Activated B cell treated with CpG ODN at 0.5 μM for 24 hours (primary cell): ENCODE measurements around the gene MICU2. TPM values are rescaled to one million over a fixed set of nuclear protein-coding genes. Genes with fewer than 3 reads are reported as not detected.

Experiments used
- ATAC-seq: fragments of 200-7000 bp; cut with Tn5 transposase; one replicate; pipeline ENCODE4 v1.10.0; 2021; ENCODE audit warnings: low read depth, mild to moderate bottlenecking, moderate library complexity
- CTCF ChIA-PET: fragments of 350-600 bp; sonication (Branson Sonifier 250); formaldehyde crosslinking; loops from one replicate; lab custom pipeline; 2021; ENCODE audit warnings: antibody characterized with exemption; lab: Charles Lee
- POLR2A ChIA-PET: fragments of 350-600 bp; sonication (Branson Sonifier 250); formaldehyde crosslinking; loops from one replicate; lab custom pipeline; 2021; ENCODE audit warnings: antibody characterized with exemption; lab: Charles Lee
- DNase-seq: peaks from one replicate; pipeline ENCODE4 v3.0.0; 2022
- H3K27ac Mint-ChIP-seq: one replicate; pipeline ENCODE4 v1.8.0; 2020; ENCODE audit warnings: mixed read lengths
- H3K27me3 Mint-ChIP-seq: one replicate; pipeline ENCODE4 v1.8.0; 2021; ENCODE audit warnings: mixed read lengths
- H3K36me3 Mint-ChIP-seq: one replicate; pipeline ENCODE4 v1.8.0; 2021; ENCODE audit warnings: low read depth, mixed read lengths
- H3K4me1 Mint-ChIP-seq: one replicate; pipeline ENCODE4 v1.8.0; 2021; ENCODE audit warnings: mixed read lengths
- H3K4me3 Mint-ChIP-seq: one replicate; pipeline ENCODE4 v1.8.0; 2020; ENCODE audit warnings: mild to moderate bottlenecking, mixed read lengths
- H3K9me3 Mint-ChIP-seq: one replicate; pipeline ENCODE4 v1.8.0; 2020; ENCODE audit warnings: mixed read lengths
- CTCF ChIP-seq: fragments of 200-600 bp; IDR thresholded peaks from one replicate; pipeline ENCODE4 v1.8.0; 2022; ENCODE audit warnings: antibody characterized with exemption, mild to moderate bottlenecking
- intact Hi-C: fragments of 100-400 bp; cut with micrococcal nuclease; formaldehyde crosslinking; loops from one replicate; pipeline ENCODE4 v1.15.1; 2024
- total RNA-seq: library from RNA; stranded (reverse); gene quantifications from 2 replicates; pipeline ENCODE4 v1.2.3, GENCODE V29; 2022

Gene MICU2
- total RNA-seq, 1 donor from 2014 or later = 41.3 TPM

GRCh38 chr13:21511849-21512248 is 92.1 kb downstream of the MICU2 start:
- TF ChIP-seq CTCF = no peak
- ChIA-PET CTCF (interaction anchor here (1.3 kb wide), 1 partner anchor 126 kb away, joined by 3 read pairs; no protein-coding TSS in a partner anchor), POLR2A (no interaction called here)
- no peaks in the 10 kb centered on the region for H3K4me1 Mint-ChIP-seq
- H3K27me3 Mint-ChIP-seq = no peaks in the 10 kb centered on the region
- intact Hi-C loops = no loop called here
- no peak overlapping the region for H3K27ac Mint-ChIP-seq
- peaks cover 65% of the 10 kb centered on the region for H3K36me3 Mint-ChIP-seq
- DNase-seq (no peak), ATAC-seq (no peak)
- no peaks in the 10 kb centered on the region for H3K9me3 Mint-ChIP-seq
- no peak overlapping the region for H3K4me3 Mint-ChIP-seq

- Mint-ChIP-seq H3K9me3 (no peaks in the 10 kb centered on the region), H3K27me3 (no peaks in the 10 kb centered on the region), H3K36me3 (peaks cover 75% of the 10 kb centered on the region), H3K27ac (no peak overlapping the region), H3K4me3 (no peak overlapping the region), H3K4me1 (no peaks in the 10 kb centered on the region)
- intact Hi-C loops = no loop called here
- ChIA-PET POLR2A (no interaction called here), CTCF (no interaction called here)
- DNase-seq (no peak), ATAC-seq (no peak)
- TF ChIP-seq CTCF = no peak
Observed at GRCh38 chr13:21504379-21504778, 99.6 kb downstream of the MICU2 start.

- TF ChIP-seq CTCF = no peak
- no peak for ATAC-seq
- Mint-ChIP-seq H3K4me1 (no peaks in the 10 kb centered on the region), H3K27ac (no peak overlapping the region), H3K4me3 (no peak overlapping the region), H3K9me3 (no peaks in the 10 kb centered on the region), H3K36me3 (peaks cover 72% of the 10 kb centered on the region), H3K27me3 (no peaks in the 10 kb centered on the region)
- CTCF ChIA-PET = no interaction called here
- POLR2A ChIA-PET = interaction anchor here (0.6 kb wide), 1 partner anchor 564 kb away, joined by 5 read pairs; no protein-coding TSS in a partner anchor
- DNase-seq = no peak
- intact Hi-C loops = no loop called here
Observed at GRCh38 chr13:21501686-21502085, 102.3 kb downstream of the MICU2 start.

- Mint-ChIP-seq H3K36me3 (peaks cover 28% of the 10 kb centered on the region), H3K27ac (no peak overlapping the region), H3K27me3 (no peaks in the 10 kb centered on the region), H3K4me1 (no peaks in the 10 kb centered on the region), H3K4me3 (no peak overlapping the region), H3K9me3 (peaks cover 24% of the 10 kb centered on the region)
- DNase-seq (no peak), ATAC-seq (no peak)
- intact Hi-C loops = no loop called here
- ChIA-PET POLR2A (no interaction called here), CTCF (no interaction called here)
- TF ChIP-seq CTCF = no peak
Observed at GRCh38 chr13:21486322-21486721, 117.6 kb downstream of the MICU2 start.

- H3K27ac Mint-ChIP-seq = no peak overlapping the region
Observed at GRCh38 chr13:21483748-21484147, 120.2 kb downstream of the MICU2 start.

More at GRCh38 chr13:21483748-21484147, 120.2 kb downstream of the MICU2 start:
- DNase-seq = no peak
- H3K27me3 Mint-ChIP-seq = no peaks in the 10 kb centered on the region
- ATAC-seq = no peak
- no peak for TF ChIP-seq CTCF
- CTCF ChIA-PET = no interaction called here
- peaks cover 18% of the 10 kb centered on the region for H3K9me3 Mint-ChIP-seq
- POLR2A ChIA-PET = no interaction called here
- H3K4me3 Mint-ChIP-seq = no peak overlapping the region
- peaks cover 5% of the 10 kb centered on the region for H3K4me1 Mint-ChIP-seq
- intact Hi-C loops = no loop called here
- peaks cover 7% of the 10 kb centered on the region for H3K36me3 Mint-ChIP-seq
